Left ventricle myocardium inferior (tissue), 1 donor: Measurements from ENCODE around the gene CBS. TPM values are rescaled to one million over a fixed set of nuclear protein-coding genes. Genes with fewer than 3 reads are reported as not detected.

Experiments
- DNase-seq: peaks from one replicate; pipeline ENCODE4 v3.0.0-alpha.2; 2020
- H3K27ac ChIP-seq: fragments of 200-600 bp; replicated peaks from 2 replicates; pipeline ENCODE4 v1.8.0; 2021
- H3K27me3 ChIP-seq: fragments of 200-600 bp; 2 replicates; pipeline ENCODE4 v1.8.0; 2021; ENCODE audit warnings: low read depth
- H3K36me3 ChIP-seq: fragments of 200-600 bp; 2 replicates; pipeline ENCODE4 v1.8.0; 2021
- H3K4me1 ChIP-seq: fragments of 200-600 bp; 2 replicates; pipeline ENCODE4 v1.8.0; 2021
- H3K4me3 ChIP-seq: fragments of 200-600 bp; 2 replicates; pipeline ENCODE4 v1.8.0; 2021; ENCODE audit warnings: mild to moderate bottlenecking, moderate library complexity
- H3K9me3 ChIP-seq: fragments of 200-600 bp; replicated peaks from 2 replicates; pipeline ENCODE4 v1.8.0; 2021
- CTCF ChIP-seq: fragments of 200-600 bp; IDR thresholded peaks from 2 replicates; pipeline ENCODE4 v1.8.0; 2021; ENCODE audit warnings: antibody characterized with exemption, mild to moderate bottlenecking, borderline replicate concordance
- intact Hi-C: fragments of 100-400 bp; cut with micrococcal nuclease; formaldehyde crosslinking; loops from one replicate; pipeline ENCODE4 v1.11.0; 2022
- total RNA-seq: library from RNA; stranded (reverse); fragmentation: NEBNext Ultra II Directional; extraction: Animal tissue kit (Norgen Biotek cat#: 25700); gene quantifications from one replicate; pipeline ENCODE4 v1.2.1, GENCODE V29; 2021
- donor health status: DM: no; HTN: yes; CAD: no; lungs with severe emphysema.

Gene CBS
- total RNA-seq, 1 donor from 2014 or later: 10.3 TPM

- Histone ChIP-seq H3K27me3 (no peaks in the 10 kb centered on the region), H3K4me3 (no peak overlapping the region)
- intact Hi-C loops: no loop called here
Measured at GRCh38 chr21:43024439-43025136, 51.0 kb downstream of the CBS start.

GRCh38 chr21:43023175-43023574 is 52.5 kb downstream of the CBS start:
- no peak for DNase-seq
- peaks cover 8% of the 10 kb centered on the region for H3K4me1 ChIP-seq
- H3K27me3 ChIP-seq: no peaks in the 10 kb centered on the region
- intact Hi-C loops: no loop called here
- H3K36me3 ChIP-seq: peaks cover 73% of the 10 kb centered on the region
- no peak for TF ChIP-seq CTCF
- no peak overlapping the region for H3K4me3 ChIP-seq
- H3K9me3 ChIP-seq: no peaks in the 10 kb centered on the region
- no peak overlapping the region for H3K27ac ChIP-seq

More at GRCh38 chr21:43024439-43025136, 51.0 kb downstream of the CBS start:
- Histone ChIP-seq H3K36me3 (peaks cover 86% of the 10 kb centered on the region), H3K4me1 (peaks cover 8% of the 10 kb centered on the region), H3K27ac (no peak overlapping the region), H3K9me3 (no peaks in the 10 kb centered on the region)
- TF ChIP-seq CTCF: no peak
- no peak for DNase-seq

GRCh38 chr21:43021756-43022600 is 53.7 kb downstream of the CBS start:
- intact Hi-C loops: no loop called here
- H3K36me3 ChIP-seq: peaks cover 72% of the 10 kb centered on the region
- H3K9me3 ChIP-seq: no peaks in the 10 kb centered on the region
- no peak overlapping the region for H3K27ac ChIP-seq
- H3K27me3 ChIP-seq: no peaks in the 10 kb centered on the region
- TF ChIP-seq CTCF: no peak
- H3K4me1 ChIP-seq: peaks cover 8% of the 10 kb centered on the region
- DNase-seq: no peak
- H3K4me3 ChIP-seq: no peak overlapping the region

GRCh38 chr21:43021191-43021590 is 54.4 kb downstream of the CBS start:
- intact Hi-C loops: no loop called here
- Histone ChIP-seq H3K27me3 (no peaks in the 10 kb centered on the region), H3K4me3 (no peak overlapping the region), H3K4me1 (peaks cover 8% of the 10 kb centered on the region), H3K27ac (no peak overlapping the region), H3K36me3 (peaks cover 74% of the 10 kb centered on the region), H3K9me3 (no peaks in the 10 kb centered on the region)
- no peak for DNase-seq
- TF ChIP-seq CTCF: no peak

- H3K27me3 ChIP-seq: no peaks in the 10 kb centered on the region
- no peaks in the 10 kb centered on the region for H3K9me3 ChIP-seq
- H3K27ac ChIP-seq: no peak overlapping the region
- DNase-seq: no peak
- TF ChIP-seq CTCF: no peak
- intact Hi-C loops: no loop called here
- H3K36me3 ChIP-seq: peaks cover 74% of the 10 kb centered on the region
- peaks cover 8% of the 10 kb centered on the region for H3K4me1 ChIP-seq
- H3K4me3 ChIP-seq: no peak overlapping the region
Measured at GRCh38 chr21:43020771-43021170, 54.9 kb downstream of the CBS start.
